ENCODE measurements around the gene TST. TPM values are rescaled to one million over a fixed set of nuclear protein-coding genes. Genes with fewer than 3 reads are reported as not detected.

TST gene
- total RNA-seq (100 to 1,000 TPM in 2 of 9 donors, 10 to 100 TPM in 7; 35.8 to 143 (median 58.1) TPM), polyA plus RNA-seq (10 to 100 TPM; 57.3 to 89.8 TPM)
- long read RNA-seq, donor 1, transcript TST-201 (3 exons, 1,211 nt), result minor isoform, 10 of 43 reads
- long read RNA-seq, donor 1, transcript TST-202 (2 exons, 1,797 nt), result major isoform, 25 of 43 reads
- long read RNA-seq, donor 1, partial matches to known transcripts, result 0 of 43 reads
- long read RNA-seq, donor 1, other reads (novel, unspliced or antisense), result 8 of 43 reads
- long read RNA-seq, donor 2, transcript TST-202 (2 exons, 1,797 nt), result minor isoform, 21 of 53 reads
- long read RNA-seq, donor 2, transcript TST-201 (3 exons, 1,211 nt), result major isoform, 28 of 53 reads
- long read RNA-seq, donor 2, partial matches to known transcripts, result 2 of 53 reads
- long read RNA-seq, donor 2, other reads (novel, unspliced or antisense), result 2 of 53 reads
- long read RNA-seq, donor 3, transcript TST-201 (3 exons, 1,211 nt), result minor isoform, 7 of 29 reads
- long read RNA-seq, donor 3, transcript TST-202 (2 exons, 1,797 nt), result major isoform, 15 of 29 reads
- long read RNA-seq, donor 3, partial matches to known transcripts, result 4 of 29 reads
- long read RNA-seq, donor 3, other reads (novel, unspliced or antisense), result 3 of 29 reads

DNA sequence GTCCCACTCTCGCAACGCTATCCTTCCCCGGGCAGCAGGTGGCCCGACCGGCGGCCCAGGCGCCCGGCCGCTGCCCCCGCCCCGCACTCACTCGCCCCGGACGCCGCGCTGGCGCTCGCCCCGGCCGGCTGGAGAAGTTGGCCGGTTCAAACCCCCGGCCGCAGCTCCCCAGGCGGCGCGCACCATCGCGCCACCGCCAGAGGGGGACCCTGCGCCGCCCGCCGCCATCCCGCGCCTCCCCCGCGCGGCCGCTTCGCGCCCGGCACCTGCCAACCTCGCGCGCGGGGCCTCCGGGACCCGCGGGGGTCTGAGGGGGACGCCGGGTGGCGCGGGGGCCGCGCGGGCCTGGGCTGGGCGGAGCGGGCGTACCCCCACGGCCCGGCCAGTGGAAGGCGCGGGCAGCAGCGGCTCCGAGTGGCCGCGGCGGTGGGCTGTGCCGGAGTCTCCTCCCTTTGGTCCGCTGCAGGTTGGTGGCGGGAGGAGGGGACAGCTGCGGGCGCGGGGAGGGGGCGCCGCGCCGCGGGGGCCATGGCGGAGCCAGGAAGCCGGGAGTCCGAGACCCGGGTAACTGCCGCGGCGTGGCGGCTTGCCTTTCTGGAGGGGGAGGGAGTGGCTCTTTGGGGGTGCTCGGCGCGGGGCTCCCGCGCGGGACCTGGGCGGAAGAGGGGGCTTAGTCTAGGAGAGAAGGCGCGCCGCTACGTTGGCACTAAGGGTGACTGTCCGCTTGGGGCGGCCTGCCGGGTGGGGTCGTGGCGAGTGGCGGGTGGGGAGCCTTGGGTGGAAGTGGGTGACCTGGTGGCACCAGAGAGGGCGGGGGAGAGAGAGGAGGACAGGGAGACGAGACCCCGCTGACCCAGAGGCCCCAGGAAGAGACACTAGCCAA is at the start of gene TST, which contains the start of gene MPST:
TST (minus strand) TSS at position 139 of the 883 bp plus-strand sequence. CDS start 715 bp downstream, outside the sequence.
MPST (plus strand) TSS at position 434 of the 883 bp plus-strand sequence; CDS start at position 529, 95 bp downstream.
- Histone ChIP-seq H3K27me3 (no peaks in the 10 kb centered on the region), H3K4me1 (peaks cover 9 to 80% (median 49%) of the 10 kb centered on the region in 12 donors), H3K9me3 (no peaks in the 10 kb centered on the region), H3K4me3 (peak within 1 kb of the TSS; percentile 66 to 99 (median 90)), H3K36me3 (peaks cover 0 to 14% (median 4%) of the 10 kb centered on the region in 9 donors), H3K27ac (peak within 1 kb of the TSS; percentile 87 to 98 (median 96))
- ATAC-seq, result peak; percentile 72 to 90 (median 88)
- TF ChIP-seq, protein P1, sequence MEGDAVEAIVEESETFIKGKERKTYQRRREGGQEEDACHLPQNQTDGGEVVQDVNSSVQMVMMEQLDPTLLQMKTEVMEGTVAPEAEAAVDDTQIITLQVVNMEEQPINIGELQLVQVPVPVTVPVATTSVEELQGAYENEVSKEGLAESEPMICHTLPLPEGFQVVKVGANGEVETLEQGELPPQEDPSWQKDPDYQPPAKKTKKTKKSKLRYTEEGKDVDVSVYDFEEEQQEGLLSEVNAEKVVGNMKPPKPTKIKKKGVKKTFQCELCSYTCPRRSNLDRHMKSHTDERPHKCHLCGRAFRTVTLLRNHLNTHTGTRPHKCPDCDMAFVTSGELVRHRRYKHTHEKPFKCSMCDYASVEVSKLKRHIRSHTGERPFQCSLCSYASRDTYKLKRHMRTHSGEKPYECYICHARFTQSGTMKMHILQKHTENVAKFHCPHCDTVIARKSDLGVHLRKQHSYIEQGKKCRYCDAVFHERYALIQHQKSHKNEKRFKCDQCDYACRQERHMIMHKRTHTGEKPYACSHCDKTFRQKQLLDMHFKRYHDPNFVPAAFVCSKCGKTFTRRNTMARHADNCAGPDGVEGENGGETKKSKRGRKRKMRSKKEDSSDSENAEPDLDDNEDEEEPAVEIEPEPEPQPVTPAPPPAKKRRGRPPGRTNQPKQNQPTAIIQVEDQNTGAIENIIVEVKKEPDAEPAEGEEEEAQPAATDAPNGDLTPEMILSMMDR (IDR thresholded peaks at IDR 0.05), result peak in 6 of 12 donors; percentile 9 to 41 (median 18)
- TF ChIP-seq POLR2A (IDR thresholded peaks at IDR 0.05), result peak; percentile 27 to 85
- DNase-seq, result peak; percentile 86 to 91 (median 90)
- intact Hi-C loops (cut with DNase I), result loop anchor here in 2 of 10 donors (2.0 to 10.0 kb wide), 2 partner anchors 41 to 55 kb away; no protein-coding TSS in a partner anchor
- 0 to 1% (median 0%) methylated on average over 8 to 107 of the region's 107 CpGs for WGBS, 4 donors

DNA sequence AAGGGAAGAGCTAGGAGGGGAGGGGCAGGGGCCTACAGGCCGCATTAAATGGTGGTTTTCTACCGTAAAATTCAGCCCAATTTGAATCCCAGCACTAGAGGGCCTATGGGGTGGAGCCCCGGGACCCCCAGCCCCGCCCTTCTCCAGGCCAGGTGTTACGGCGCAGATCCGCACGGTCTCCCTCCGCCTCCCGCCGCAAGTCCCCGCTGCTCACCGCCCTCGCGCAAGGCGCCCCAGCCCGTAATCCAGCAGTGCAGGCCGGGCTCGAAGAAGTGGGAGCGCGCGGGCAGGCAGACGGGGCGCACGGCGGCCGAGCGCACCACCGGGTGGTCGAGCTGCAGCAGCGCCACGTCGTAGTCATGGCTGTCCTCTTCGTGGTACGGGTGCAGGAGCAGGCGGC is 49.6 kb upstream of the TST start:
- WGBS, 4 donors, result 1 to 22% (median 2%) methylated on average over 16 to 36 of the region's 36 CpGs
- Histone ChIP-seq H3K4me1 (peaks cover 0 to 4% (median 0%) of the 10 kb centered on the region in 12 donors), H3K27ac (no peak overlapping the region), H3K9me3 (no peaks in the 10 kb centered on the region), H3K27me3 (peaks cover 11 to 46% (median 27%) of the 10 kb centered on the region in 9 donors), H3K36me3 (no peaks in the 10 kb centered on the region), H3K4me3 (no peak overlapping the region)
- ATAC-seq, result no peak
- no peak for TF ChIP-seq POLR2A (IDR thresholded peaks at IDR 0.05)
- TF ChIP-seq, protein P1 (IDR thresholded peaks at IDR 0.05), result no peak
- DNase-seq, result no peak
- intact Hi-C loops (cut with DNase I), result no loop called here

DNA sequence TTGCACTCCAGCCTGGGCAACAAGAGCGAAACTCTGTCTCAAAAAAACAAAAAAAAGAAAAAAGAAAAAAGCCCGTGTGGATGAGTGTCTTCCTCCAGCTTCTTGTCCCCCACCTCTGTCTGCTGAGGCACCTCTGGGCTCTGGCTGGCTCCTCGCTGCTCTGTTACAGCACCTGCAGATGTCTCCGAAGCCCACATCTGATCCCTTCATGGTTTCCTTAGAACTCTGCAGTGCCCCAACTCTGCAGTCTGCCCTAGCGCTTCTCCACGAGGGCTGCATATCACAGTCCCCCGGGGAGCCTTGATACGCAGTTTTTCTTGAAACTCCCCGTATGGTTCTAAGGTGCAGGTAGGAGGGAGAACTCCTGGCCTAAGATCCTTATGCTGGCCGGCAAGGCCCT is 48.2 kb upstream of the TST start:
- intact Hi-C loops (cut with DNase I), result no loop called here
- no peaks in the 10 kb centered on the region for H3K36me3 ChIP-seq
- H3K4me3 ChIP-seq, result no peak overlapping the region
- WGBS, 4 donors, result 72 to 75% (median 74%) methylated on average over 9 to 10 of the region's 10 CpGs
- ATAC-seq (no peak), DNase-seq (no peak)
- no peaks in the 10 kb centered on the region for H3K9me3 ChIP-seq
- no peak overlapping the region for H3K27ac ChIP-seq
- H3K4me1 ChIP-seq, result peaks cover 0 to 4% (median 0%) of the 10 kb centered on the region in 12 donors
- no peak for TF ChIP-seq POLR2A (IDR thresholded peaks at IDR 0.05)
- TF ChIP-seq, protein P1 (IDR thresholded peaks at IDR 0.05), result no peak
- H3K27me3 ChIP-seq, result peaks cover 9 to 45% (median 27%) of the 10 kb centered on the region in 9 donors

Data from heart left ventricle (tissue), 16 donors.